HG03460 (cell line): ENCODE data around the gene FBXW11.

Experiments
- ATAC-seq: cut with Tn5 transposase; IDR thresholded peaks from one replicate; pipeline ENCODE4 v1.9.1; 2021; ENCODE audit not compliant: unreplicated experiment

Gene FBXW11

DNA sequence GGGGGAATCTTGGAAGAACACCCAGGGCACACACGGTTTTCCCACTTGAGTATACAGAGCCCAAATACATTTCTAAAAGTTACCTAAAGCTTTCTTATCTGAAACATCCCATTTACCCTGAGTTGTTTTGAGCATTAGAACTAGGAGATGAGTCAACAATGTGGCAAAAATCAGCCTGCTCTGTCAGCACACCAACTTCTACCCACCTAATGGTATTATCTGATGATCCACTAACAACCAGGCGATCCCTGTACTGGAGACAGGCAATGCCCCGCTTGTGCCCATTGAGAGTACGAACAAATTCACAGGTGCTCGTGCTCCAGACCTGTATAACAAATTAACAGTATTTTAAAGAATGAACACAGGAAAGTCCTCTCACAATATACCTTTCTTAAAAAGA is 133.8 kb downstream of the FBXW11 start:
- no peak for ATAC-seq

DNA sequence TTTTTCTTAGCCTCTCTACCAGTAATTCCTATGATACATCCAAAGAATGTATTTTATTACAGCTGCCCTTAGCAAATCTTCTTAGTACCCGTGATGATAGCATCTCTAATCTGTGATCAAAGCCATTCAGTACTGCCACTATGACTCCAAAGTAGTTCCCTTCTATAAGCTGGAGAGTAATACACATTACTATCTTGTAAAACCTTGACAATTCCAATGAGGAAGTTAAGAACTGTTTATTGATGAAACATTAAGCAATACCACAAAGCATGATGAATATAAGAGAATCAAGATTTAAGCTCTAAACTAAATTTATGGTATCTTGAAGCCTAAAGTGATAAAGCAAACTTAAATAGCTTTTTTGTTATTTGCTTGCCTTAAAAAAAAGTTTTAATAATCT is 134.7 kb downstream of the FBXW11 start:
- no peak for ATAC-seq

DNA sequence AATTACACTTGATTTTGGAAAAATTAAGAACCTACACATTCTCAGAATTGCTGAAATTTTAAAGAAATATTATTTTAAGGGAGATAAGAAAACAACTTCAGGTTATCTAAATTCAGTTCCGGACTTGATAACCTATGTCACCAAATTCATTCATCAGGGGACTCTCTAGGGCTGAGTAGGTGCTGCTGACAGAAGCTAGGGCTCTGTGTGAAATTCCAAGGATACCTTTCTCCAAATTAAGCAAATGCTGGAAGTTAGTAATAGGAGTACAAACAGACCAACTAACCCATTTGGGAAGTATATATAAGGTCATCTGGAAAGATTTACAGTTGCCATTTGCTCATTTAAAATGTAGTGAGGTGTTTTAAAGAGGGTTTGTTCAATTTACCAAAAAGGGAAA is 136.5 kb downstream of the FBXW11 start:
- no peak for ATAC-seq

DNA sequence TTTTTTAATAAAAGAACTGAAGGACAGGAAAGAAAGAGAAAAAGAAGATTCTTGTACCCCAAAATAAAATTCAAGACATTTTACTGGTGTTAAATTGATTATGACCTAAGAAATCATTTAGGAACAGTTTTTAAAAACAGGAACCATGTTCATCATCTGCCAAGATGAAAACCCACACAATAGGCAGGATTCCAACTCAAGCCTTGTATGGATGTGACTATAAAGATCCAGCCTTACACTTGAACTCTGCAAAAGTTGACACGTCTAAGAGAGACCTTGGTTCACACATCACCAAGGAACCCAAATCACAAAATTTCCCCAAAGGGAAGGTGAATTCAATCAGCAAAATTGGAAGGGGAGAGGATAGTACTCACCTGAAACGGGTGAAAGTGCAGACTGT is 138.2 kb downstream of the FBXW11 start:
- ATAC-seq: no peak

DNA sequence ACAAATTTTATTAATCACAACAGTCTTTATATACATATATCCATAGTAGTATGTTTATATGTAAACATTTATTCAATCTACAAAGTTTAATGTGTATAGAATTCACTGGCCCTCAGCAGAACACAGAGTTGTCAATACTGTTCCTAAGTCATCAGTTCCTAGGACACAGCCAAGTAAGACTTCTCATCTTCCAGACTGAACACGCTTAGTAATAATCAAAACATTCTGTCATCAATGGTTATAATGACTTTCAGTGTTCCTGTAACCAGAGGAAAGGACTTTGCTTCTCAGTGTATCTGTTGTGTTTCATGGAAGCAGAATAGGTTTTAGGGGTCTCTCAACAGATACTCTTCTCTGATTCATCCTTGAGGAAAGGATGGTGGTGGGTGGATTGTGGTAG is 138.7 kb downstream of the FBXW11 start:
- ATAC-seq: no peak

DNA sequence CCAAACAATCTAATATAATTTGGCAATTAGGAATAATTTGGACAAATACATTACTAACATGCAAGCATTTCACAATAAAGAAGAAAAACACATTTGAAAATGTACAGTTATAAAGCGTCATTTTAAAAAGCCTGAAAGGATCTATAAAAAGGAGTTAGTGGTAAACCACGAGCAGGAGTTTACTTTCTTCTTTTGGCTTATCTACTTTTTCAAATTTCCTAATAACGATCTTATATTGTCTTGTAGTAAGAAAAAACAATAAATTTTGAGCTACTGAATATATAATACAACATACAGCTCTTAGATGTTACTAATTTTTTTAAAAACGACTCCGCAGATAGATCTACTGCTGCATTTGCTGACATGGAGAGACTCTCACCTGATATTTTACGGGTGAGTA is 141.0 kb downstream of the FBXW11 start:
- ATAC-seq: no peak

DNA sequence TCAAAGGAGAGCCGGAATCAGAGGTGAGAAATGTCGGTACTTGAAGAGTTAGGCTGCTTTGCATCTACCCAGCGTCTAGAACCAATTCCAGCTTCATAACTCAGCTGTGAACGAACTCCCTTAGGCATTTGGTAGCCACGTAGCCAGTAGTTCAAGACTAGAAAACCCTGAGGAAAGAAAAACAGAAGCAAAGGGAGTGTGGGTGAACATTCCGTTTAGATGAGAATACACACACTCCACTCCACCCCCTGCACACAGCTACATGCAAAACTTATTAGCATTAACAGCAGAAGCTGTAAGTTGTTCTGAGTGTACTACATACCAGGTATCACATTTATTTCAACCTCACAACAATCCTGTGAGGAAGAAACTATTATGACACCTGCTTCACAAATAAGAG is 142.5 kb downstream of the FBXW11 start:
- no peak for ATAC-seq

DNA sequence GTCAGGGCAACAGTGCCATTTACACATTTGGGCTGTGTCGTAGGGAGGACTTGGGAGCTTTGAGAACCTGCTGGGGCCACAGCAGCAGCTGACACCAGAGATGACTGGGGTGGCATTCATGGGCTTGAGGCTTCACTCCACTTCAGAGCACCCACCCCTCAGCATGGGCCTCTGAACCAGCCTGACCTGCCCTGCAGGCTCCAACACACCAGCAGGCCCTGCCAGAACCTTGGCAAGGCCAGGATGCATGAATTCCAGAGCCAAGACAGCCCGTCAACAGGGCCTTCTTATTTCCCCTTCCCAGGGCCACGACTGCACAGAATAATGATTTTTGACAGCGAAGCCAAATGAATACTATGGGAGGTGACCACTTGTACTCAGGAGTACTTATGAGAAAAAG is 143.8 kb downstream of the FBXW11 start:
- ATAC-seq: no peak

DNA sequence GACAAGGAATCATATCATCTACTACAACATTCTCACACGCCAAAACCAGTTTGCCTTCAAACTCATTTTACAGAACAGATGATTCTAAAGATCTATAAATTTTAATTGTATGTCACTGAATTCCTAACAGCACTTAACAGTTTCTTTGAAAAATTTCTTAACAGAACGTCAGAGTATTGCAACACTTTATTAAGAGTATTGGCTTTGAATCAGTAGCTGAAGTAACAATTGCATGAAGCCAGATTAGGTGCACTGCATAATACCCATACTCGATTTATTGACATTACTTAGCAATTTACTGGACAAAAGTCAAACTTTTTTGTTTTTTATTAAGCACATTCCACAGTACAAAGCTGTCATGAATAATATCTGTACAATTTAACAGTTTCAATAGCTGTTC is 145.1 kb downstream of the FBXW11 start:
- no peak for ATAC-seq

DNA sequence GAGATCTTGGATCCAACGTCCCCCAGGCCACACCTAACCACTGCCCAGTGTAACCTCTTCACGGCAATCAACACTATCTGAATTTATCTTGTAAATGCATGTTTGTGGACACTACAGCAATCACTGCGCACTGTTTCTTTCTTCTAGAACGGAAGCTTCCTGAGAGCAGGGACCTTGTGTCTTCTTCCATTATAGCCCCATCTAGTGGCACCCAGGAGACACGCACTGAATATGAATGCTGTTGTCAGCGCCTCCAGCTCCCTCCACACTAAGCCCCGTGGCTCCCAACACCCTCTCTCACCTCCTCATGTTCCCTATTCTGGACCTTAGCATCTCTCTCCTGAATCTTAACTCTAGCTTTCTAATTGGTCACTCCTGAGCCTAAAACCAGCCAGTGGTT is 148.1 kb downstream of the FBXW11 start:
- ATAC-seq: no peak

DNA sequence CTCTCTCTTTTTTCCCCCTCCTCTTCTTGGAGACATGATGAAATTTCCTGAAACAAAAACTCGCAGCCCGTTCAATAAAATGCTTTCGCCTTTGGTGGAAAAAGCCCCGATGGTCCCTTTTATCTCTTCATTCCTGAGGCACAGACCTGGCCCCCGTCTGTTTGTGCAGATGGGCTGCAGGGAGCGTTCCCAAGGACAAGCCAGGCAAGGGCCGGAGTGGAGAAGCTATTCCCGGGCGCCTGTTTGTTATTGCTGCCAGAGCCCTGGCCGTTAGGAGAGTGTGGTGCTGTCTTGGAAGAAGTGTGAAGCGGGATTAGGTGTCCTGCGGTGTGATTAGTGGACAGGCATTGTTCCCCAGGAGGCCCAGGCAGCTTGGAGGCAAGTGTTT is 149.0 kb downstream of the FBXW11 start:
- ATAC-seq: no peak

DNA sequence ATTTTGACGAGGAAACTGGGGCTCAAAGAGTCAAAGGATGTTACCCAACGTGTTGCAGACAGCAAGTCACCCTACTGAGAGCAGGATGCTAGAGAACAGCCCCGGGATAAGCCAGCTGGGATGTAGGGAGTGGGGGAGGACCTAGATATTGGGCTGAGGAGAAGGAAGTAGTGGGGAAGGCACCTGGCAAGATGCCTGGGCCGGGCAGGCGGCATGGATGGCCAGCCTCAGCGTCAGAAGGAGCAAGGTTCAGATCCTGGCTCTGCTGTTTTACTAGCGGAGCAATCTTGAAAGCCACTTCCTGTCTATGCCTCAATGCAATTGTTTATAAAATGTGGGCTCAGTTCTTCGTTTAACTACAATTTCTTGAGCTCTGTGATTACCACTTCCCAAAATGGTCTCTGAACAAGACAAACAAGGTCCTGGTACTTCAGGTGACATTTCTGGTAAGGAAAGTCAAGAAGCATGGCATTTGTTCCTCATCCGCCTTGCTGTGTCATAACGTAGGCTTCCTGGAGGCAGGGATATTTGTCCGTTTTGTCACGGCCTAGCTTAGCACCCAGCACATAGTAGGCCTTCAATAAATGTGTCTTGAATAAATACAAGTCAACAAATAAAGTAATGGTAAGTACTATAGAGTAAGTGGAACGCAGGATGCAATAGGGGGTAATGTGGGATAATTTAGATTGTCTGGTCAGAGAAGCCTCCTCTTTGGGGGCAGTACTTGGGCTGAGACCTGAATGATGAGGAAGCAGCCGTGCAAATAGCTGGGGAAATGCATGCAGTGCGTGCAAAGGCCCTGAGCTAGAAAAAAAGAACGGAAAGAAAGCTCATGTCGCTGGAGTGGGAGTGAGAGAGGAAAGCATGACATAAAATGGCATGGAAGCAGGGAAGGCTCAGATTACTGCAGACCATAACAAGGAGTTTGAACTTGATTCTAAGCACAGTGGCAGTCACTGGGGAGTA is 150.4 kb downstream of the FBXW11 start:
- ATAC-seq: no peak

DNA sequence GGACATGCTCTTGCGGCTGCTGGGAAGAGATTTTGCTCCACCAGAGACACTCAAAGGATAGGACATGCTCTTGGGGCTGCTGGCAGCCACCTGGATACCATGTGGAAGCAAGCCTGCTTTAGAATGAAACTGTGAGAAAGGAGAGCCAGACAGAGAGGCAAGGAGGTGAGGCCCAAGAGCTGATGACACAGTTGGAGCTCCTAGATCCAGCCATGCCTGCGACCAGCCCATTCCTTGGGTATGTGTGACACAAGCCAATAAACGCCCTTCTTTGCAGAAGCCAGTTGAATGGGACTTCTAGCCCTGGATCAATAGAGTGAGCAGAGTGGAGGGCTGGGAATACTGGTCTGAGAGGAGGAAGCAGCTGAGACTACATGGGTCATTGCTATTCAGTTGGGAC is 151.2 kb downstream of the FBXW11 start:
- no peak for ATAC-seq

DNA sequence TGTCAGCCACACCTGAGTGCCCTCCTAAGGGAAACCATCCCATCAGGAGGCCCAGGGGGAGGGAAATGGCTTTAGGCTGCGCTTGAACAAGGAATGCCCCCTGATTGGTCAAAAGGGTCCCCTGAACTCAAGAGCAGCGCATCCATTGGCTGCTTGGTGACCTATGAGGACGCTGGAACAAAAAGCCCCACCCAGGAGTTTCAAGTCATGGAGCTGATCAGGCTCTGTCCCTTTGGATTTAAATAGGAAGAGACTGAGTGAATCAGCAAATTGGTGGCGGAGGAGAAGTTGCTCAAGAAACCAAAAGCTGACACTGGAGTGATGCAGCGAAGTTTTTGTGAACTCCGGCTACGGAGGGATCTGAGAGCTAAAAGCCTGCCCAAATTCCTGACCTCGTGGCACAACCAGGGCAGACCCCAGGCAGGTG is 154.2 kb downstream of the FBXW11 start:
- no peak for ATAC-seq

DNA sequence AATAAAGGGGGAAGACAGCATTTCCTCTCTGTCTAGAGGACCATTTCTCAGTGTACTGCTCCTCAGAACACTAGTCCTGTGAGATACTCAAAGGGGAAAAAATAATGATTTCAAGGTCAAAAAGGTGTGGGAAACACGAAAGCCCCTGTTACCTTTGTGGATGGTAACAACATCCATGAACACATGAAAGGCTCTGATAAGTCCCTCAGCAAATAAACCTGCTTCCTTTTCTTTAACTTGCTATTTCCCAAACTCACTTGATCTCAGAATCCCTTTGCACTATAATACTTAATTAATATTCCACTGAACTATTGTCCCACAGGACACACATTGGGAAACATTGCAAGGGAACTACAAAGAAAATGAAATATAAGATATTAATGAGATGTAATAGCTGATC is 155.2 kb downstream of the FBXW11 start:
- no peak for ATAC-seq

DNA sequence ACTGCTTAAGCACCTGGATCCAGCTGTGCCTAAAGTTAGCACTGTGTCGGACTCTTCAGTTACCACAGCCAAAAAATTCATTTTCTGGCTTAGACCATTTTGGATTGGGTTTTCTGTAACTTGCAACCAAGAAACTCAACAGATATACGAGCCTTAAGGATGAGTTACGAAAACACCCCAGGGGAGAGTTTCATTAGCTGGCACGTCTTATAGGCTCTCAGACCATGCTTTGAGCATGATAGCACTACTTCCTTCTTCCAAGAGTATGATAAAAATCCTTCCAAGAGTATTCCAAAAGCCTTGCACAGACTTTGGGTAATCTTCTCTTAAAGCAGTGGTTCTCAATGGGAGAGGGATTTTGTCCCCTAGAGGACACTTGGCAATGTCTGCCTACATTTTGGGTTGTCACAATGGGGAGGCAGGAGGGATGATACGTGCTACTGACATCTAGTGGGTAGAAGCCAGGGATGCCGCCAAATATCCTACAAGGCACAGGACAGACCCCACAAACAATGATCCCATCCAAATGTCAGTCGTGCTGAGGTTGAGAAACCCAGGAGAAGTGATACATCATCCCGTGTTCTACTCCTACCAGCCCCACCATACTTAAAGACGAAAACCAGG is 156.0 kb downstream of the FBXW11 start:
- ATAC-seq: no peak

DNA sequence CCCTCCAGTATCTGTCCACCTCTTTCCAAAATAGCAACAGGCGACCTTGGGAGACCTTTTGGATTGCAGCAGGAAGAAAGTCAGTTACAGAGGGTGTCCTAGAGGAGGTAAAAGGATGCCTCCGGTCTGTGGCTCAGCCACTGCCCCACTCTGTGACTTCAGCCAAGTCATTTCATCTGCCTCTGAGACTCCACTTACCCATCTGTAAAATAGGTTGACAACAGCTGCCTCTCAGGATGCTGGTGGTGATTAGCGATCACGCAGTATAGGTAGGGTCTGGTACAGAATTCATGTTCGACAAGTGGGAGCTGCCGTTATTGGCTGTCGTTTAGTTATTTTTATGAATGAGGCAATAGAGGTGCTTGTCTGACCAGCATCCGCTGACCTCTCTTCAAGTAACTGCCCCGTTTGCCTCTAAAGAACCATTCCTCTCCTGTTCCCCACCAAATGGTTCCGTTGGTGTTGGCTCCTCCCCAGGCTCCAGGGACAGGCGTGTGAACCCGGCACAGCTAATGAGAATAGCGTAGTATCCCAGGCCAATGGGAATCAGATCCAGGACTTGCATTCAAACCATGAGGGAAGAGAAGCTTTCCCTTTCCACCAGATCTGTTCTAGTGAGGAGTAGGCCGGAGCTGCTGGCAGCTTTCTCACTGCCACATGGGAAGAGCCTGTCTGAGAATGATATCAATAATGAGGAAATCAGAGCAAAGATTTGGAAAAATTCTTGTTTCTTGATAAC is 156.7 kb downstream of the FBXW11 start:
- ATAC-seq: no peak

DNA sequence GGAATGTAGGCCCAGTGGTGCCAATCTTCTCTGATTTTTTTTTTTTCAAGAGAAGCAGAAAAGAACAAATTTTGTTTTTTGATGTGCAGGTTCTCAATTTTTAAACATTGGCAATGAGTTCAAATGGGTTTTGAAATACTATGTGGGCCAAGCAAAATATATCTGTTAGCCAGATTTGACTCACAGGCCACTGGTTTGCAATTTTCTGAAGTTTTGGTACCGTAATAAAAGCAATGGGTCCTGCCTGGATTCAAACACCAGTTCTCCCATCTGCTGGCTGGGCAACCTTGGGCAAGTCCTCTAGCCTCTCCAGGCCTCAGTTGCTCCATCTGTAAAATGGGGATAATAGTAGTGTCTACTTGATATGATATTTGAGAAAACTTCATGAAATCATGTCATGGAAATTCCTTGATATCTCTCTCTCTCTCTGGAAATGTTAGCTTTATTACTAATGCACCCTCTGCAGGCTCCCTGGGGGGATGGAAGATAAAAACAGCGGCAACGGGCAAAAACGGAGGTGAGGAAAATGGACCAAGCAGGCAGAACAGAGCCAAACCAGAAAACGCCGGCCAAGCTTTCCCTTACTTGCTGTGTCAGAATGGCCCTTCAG is 157.4 kb downstream of the FBXW11 start:
- ATAC-seq: no peak

DNA sequence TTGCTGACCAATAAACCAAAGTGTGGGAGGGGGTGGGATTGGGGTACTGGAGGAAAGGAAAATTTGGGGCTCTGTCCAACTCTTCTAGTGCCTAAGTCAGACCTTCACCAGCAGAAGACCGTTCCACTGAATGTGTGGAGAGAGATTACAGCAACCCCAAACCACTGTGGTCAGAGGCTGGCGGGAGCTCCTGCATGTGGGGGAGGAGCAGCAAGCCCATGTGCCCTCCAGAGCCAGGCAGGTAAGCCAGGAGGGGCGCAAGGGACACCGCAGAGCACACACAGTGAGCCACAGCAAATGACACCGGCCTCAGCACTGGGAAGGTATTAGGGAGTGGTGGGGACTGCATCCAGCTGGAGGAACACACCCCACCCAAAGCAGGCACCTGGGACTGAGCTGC is 158.0 kb downstream of the FBXW11 start:
- ATAC-seq: no peak

DNA sequence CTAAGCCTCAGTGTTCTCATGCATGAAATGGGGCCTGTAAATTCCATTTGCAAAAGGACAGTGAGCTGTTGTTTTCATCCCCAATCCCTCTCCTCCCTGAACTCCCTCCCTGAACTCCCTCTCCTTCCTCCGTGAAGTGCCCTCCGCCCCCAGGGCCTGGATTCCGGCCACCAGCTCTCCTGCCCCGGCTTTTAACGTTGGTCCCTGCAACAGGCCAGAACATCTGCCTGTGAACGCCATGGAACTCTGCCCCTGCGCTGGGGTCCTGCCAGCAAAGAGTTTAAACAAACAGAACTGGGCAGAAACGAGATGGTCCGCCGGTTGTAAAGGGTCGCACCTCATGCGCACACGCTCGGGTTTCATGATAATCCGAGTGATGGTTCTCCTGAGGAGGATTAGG is 158.4 kb downstream of the FBXW11 start:
- no peak for ATAC-seq

DNA sequence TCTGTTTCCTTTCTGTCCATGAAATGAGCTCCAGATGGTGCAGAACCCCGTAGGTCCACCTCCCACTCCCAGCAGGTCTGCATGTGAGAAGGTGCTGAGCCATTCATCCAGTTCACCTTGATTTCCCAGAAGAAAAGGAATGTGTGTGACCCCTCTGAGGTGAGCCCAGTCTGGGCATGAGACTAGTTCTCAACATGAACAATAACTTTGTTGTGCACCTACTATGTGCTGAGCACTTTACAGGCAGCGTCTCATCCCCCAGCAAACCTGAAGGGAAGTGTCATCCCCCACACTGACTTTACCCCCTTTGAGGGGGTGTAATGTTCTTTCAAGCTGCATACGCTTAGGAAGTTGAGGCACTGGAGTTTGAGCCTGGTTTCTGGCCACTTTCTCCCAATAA is 159.4 kb downstream of the FBXW11 start:
- ATAC-seq: no peak
